Ovary (tissue), 9 donors: ENCODE measurements around the gene OR9A2. TPM values are rescaled to one million over a fixed set of nuclear protein-coding genes. Genes with fewer than 3 reads are reported as not detected.

Experiments used
- DNase-seq, 5 donors: peaks; one replicate each; pipeline ENCODE4 v3.0.0-alpha.2; 2019 to 2020
- H3K27ac ChIP-seq, 2 donors: fragments of 200-600 bp; one replicate each; pipeline versions ENCODE4 v1.5.1 to v1.8.0; 2019 to 2022
- H3K27me3 ChIP-seq: fragments of 200-600 bp; one replicate; pipeline ENCODE4 v1.8.0; 2022
- H3K36me3 ChIP-seq: fragments of 200-600 bp; sonication (generic); one replicate; pipeline ENCODE4 v1.5.1; 2019
- H3K4me1 ChIP-seq: one replicate; pipeline ENCODE4 v1.8.1; 2013; ENCODE audit warnings: mild to moderate bottlenecking, moderate library complexity; ENCODE audit not compliant: insufficient read depth
- H3K4me3 ChIP-seq: fragments of 200-600 bp; sonication (generic); one replicate; pipeline ENCODE4 v1.5.1; 2017
- H3K9me3 ChIP-seq, 2 donors: fragments of 200-600 bp in 1 of 2; sonication (generic) in 1 of 2; one replicate each; pipeline versions ENCODE4 v1.5.1 to v1.8.1; 2013 to 2019; ENCODE audit warnings: mild to moderate bottlenecking in 1 of 2, moderate library complexity in 1 of 2
- EP300 ChIP-seq: sonication (generic); formaldehyde crosslinking; IDR thresholded peaks from one replicate; pipeline ENCODE4 v1.6.1; 2017; ENCODE audit warnings: antibody characterized with exemption
- POLR2A ChIP-seq: fragments of 450-650 bp; IDR thresholded peaks from one replicate; pipeline ENCODE4 v1.6.1; 2017; ENCODE audit warnings: antibody characterized with exemption, mild to moderate bottlenecking, moderate library complexity
- WGBS, 3 donors: extraction: QIAGEN DNeasy Blood & Tissue Kit in 1 of 3; methylation state at CpG; one replicate each; pipeline versions ENCODE4 v1.1.5 to v1.1.7; 2013 to 2017; 5-methylcytosine and 5-hydroxymethylcytosine counted together
- intact Hi-C, 4 donors: fragments of 100-400 bp; cut with DNase I; formaldehyde crosslinking; loops; one replicate each; pipeline versions ENCODE4 v1.11.0 to v1.15.1; 2022 to 2023
- polyA plus RNA-seq, 2 donors: library from polyadenylated mRNA; stranded (reverse); fragments of 200-250 nt in 1 of 2; fragments of 350-450 nt in 1 of 2; fragmentation: Illumina TruSeq in 1 of 2; extraction: RNeasy Lipid Tissue Mini Kit (QIAGEN cat#74804) in 1 of 2; gene quantifications; one replicate each; pipeline ENCODE4 v1.2.3, GENCODE V29; 2013 to 2014
- total RNA-seq, 7 donors: library from RNA; depleted of rRNA in 2 of 7; stranded (reverse); fragments of >200 nt in 2 of 7; fragmentation: NEBNext Ultra II Directional in 3 of 7; extraction: Animal tissue kit (Norgen Biotek cat#: 25700) in 3 of 7; gene quantifications; one replicate each; pipeline versions ENCODE4 v1.1.0 to v1.2.4, GENCODE V29; 2016 to 2023
- TF ChIP-seq, protein P1 (sequence below), 3 donors: fragments of 450-650 bp in 2 of 3; fragments of 200-600 bp in 1 of 3; IDR thresholded peaks; one replicate each; pipeline versions ENCODE4 v1.5.1 to v1.8.0; 2016 to 2022; ENCODE audit warnings: antibody characterized with exemption in 3 of 3, mild to moderate bottlenecking in 1 of 3
- donor health status: DM: no; HTN: no; CAD: no; lungs with moderate emphysema.
- donor health status: DM: no; HTN: no; CAD: no.
- donor health status: Bipolar disorder and iron deficiency.
- donor health status: DM: yes; HTN: yes; CAD: no.
- donor health status: DM: no; HTN: no; CAD: no.
- donor health status: DM: yes; HTN: yes; CAD: no.

The OR9A2 gene
- total and polyA plus RNA-seq, 9 donors: 0.22 TPM; not detected in 7

DNA sequence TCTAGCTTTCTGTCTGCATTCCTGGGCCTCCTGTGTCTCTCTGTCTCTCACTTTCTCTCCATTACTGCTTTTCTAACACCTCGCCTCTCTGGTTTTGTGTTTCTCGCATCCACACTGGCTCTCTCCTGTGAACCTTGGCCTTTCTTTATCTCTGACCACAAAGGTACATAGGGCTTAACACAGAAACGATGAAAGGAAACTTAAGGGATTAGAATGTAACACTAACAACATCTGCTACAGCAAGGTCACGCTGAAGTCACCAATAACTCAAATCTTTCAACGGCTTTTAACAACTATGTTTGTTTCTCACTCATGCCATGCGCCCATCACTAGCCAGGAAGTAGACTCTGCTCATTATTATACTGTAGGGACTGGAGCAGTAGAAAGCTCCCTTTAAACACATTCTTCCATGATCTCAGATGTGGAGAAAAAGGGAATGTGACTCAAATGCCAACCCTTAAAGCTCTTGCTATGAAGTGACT lies 15.9 kb upstream of the OR9A2 start:
- Histone ChIP-seq H3K27me3 (no peaks in the 10 kb centered on the region), H3K27ac (no peak overlapping the region), H3K9me3 (no peaks in the 10 kb centered on the region), H3K4me3 (no peak overlapping the region), H3K36me3 (no peaks in the 10 kb centered on the region), H3K4me1 (no peaks in the 10 kb centered on the region)
- no peak for DNase-seq
- TF ChIP-seq, protein P1, sequence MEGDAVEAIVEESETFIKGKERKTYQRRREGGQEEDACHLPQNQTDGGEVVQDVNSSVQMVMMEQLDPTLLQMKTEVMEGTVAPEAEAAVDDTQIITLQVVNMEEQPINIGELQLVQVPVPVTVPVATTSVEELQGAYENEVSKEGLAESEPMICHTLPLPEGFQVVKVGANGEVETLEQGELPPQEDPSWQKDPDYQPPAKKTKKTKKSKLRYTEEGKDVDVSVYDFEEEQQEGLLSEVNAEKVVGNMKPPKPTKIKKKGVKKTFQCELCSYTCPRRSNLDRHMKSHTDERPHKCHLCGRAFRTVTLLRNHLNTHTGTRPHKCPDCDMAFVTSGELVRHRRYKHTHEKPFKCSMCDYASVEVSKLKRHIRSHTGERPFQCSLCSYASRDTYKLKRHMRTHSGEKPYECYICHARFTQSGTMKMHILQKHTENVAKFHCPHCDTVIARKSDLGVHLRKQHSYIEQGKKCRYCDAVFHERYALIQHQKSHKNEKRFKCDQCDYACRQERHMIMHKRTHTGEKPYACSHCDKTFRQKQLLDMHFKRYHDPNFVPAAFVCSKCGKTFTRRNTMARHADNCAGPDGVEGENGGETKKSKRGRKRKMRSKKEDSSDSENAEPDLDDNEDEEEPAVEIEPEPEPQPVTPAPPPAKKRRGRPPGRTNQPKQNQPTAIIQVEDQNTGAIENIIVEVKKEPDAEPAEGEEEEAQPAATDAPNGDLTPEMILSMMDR (IDR thresholded peaks at IDR 0.05): no peak
- TF ChIP-seq EP300 (no peak), POLR2A (no peak)
- intact Hi-C loops: no loop called here
- 41 to 52% (median 50%) methylated on average over 6 of the region's 6 CpGs for WGBS, 3 donors

DNA sequence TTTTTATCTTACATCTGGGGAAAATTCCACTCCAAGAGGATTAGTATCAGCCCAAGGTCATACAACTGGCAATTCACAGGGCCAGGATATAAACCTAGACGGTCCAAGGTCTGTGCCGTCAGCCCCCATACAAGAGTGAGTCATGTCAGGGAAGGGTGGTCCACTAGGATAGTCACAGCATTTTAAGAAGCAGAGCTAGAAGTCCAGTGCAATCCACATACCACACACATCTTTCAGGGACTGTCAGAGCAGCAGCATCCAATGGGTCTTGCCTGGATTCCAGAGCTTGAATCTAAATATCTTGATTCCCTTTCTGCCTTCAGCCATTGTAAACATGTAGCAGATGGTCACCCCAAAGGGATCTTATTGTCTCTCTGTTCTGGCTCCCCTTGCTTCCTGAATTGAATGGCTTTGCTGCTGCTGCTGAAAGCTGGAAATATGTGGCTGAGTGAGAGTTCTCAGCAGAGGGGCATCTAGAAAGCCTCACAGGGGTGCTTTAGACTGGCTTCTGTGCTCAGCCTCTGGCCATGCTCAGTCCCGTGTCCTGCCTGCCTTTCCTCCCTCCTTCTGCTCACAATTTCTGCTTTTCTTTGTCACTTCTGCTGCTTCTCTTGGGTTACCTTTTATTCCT lies 15.3 kb upstream of the OR9A2 start:
- Histone ChIP-seq H3K4me3 (no peak overlapping the region), H3K27ac (no peak overlapping the region), H3K4me1 (no peaks in the 10 kb centered on the region), H3K27me3 (no peaks in the 10 kb centered on the region), H3K36me3 (no peaks in the 10 kb centered on the region), H3K9me3 (no peaks in the 10 kb centered on the region)
- TF ChIP-seq EP300 (no peak), POLR2A (no peak)
- TF ChIP-seq, protein P1 (IDR thresholded peaks at IDR 0.05): no peak
- 25 to 47% (median 28%) methylated on average over 3 of the region's 3 CpGs for WGBS, 3 donors
- intact Hi-C loops: no loop called here
- DNase-seq: no peak

DNA sequence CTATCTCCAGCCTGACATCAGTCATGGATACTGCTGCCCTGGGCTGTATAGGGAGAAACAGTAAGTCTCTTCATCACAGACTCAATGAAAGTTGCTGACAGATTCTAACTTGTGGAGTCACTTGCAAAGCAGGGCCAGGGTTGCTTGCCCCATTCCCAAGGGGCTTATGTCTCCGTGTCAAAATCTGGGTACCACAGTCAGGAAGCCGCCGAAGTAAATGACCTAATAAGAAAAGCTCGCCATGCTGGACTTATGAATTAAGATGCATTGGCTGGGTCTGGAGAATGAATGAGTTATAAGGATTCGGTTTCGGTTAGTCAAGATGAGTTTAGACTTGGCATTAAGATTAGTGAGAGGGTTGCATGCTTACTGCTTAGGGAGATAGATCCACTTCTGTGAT lies 14.4 kb upstream of the OR9A2 start:
- no peak overlapping the region for H3K27ac ChIP-seq
- H3K4me1 ChIP-seq: no peaks in the 10 kb centered on the region
- H3K9me3 ChIP-seq: no peaks in the 10 kb centered on the region
- H3K4me3 ChIP-seq: no peak overlapping the region
- 94 to 95% (median 95%) methylated on average over 6 of the region's 6 CpGs for WGBS, 3 donors
- intact Hi-C loops: no loop called here
- no peaks in the 10 kb centered on the region for H3K27me3 ChIP-seq
- DNase-seq: no peak
- no peak for TF ChIP-seq EP300
- TF ChIP-seq POLR2A: no peak
- TF ChIP-seq, protein P1 (IDR thresholded peaks at IDR 0.05): no peak
- no peaks in the 10 kb centered on the region for H3K36me3 ChIP-seq

DNA sequence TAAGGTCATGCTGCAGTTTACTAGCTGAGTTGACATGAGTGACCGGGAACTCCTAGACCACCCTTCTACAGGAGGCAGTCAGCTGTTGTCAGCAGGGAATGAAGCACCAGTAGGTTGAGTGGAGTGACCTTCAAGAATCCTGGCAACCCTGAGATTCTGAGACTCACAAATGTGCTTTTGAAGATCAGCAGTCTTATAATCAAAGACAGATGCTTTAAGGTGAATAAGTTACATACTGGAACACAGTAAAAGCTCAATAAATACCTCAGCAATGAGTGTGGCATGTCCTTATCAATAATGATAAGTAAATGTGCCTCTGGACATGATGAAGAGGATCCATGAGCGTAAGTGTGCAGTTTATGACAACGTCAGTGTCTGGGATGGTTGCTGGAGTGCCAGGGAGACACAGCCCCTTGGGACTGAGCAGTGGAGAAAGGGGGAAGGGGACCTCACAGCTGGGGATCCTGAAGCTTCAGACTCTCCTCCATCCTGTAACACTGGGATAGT lies 13.3 kb upstream of the OR9A2 start:
- Histone ChIP-seq H3K4me3 (no peak overlapping the region), H3K27me3 (no peaks in the 10 kb centered on the region), H3K4me1 (no peaks in the 10 kb centered on the region), H3K27ac (no peak overlapping the region), H3K9me3 (no peaks in the 10 kb centered on the region), H3K36me3 (no peaks in the 10 kb centered on the region)
- WGBS, 3 donors: 46 to 54% (median 50%) methylated on average over 3 of the region's 3 CpGs
- TF ChIP-seq EP300: no peak
- TF ChIP-seq POLR2A: no peak
- TF ChIP-seq, protein P1 (IDR thresholded peaks at IDR 0.05): no peak
- DNase-seq: no peak
- intact Hi-C loops: no loop called here
